Stimulated activated naive CD8-positive, alpha-beta T cell treated with anti-CD3 and anti-CD28 coated beads, Interleukin-15, amount 100 ng/mL, for 72 hours (primary cell): ENCODE measurements around the gene CPEB4.

ENCODE experiments used
- ATAC-seq: fragments of 150-1000 bp; cut with Tn5 transposase; 2 replicates; pipeline ENCODE4 v1.10.0; 2021; ENCODE audit warnings: mild to moderate bottlenecking, moderate library complexity
- DNase-seq, 2 donors: peaks; one replicate each; pipeline ENCODE4 v3.0.0; 2021 to 2022
- H3K27ac Mint-ChIP-seq, 2 donors: one replicate each; pipeline ENCODE4 v1.8.0; 2022; ENCODE audit warnings: mild to moderate bottlenecking in 2 of 2, mixed read lengths in 2 of 2, moderate library complexity in 2 of 2
- H3K27me3 Mint-ChIP-seq: one replicate; pipeline ENCODE4 v1.8.0; 2022; ENCODE audit warnings: mixed read lengths
- H3K4me1 Mint-ChIP-seq: one replicate; pipeline ENCODE4 v1.8.0; 2022; ENCODE audit warnings: mild to moderate bottlenecking, mixed read lengths
- H3K4me3 Mint-ChIP-seq, 2 donors: one replicate each; pipeline ENCODE4 v1.8.0; 2022; ENCODE audit warnings: mild to moderate bottlenecking in 2 of 2, mixed read lengths in 2 of 2, moderate library complexity in 1 of 2
- H3K9me3 Mint-ChIP-seq, 2 donors: one replicate each; pipeline ENCODE4 v1.8.0; 2022; ENCODE audit warnings: mixed read lengths in 2 of 2

The CPEB4 gene

DNA sequence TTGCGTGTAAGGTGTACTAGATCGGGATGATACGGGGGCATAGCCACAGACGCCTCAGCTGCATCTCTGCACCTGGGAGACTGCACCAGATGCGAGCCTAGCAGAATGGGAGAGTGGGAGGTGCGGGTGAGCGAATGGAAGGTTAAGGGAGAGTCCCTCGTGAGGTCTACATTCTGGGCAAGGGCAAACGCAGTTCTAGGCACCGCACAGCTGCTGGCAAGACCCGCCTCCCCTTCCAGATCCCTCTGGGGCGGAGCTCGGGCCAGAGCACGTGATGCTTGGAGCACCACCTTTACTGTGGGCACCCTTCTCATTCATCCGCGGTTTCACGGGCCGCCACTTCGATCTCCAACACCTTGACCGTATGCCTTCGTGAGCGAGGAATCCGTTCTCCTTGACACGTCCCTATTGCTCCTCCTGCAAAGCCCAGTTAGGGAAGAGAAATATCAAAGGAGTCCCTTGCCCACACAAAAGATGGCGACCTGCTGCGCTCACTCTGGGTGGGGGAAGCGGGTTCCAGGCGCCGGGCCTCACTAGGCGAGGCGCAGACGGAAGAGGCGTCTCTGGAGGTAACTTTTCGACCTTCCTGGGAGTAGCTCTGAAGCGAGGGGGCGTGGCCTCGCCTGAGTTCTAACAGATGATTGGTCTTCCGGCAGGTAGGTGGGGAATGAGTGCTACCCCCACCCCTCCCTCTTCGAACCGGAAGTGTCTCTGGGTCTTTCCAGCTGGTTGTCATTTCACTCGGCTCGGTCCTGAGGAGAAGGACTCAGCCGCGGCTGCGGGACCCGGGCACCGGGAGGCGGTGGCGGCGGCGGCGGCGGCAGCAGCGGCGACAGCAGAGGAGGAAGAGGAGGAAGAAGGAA lies at the start of gene CPEB4:
Gene CPEB4, plus strand, starts transcription at position 740 of the 863 bp plus-strand sequence. CDS start 1,385 bp downstream, outside the sequence.
- peak within 1 kb of the TSS; percentile 96 for H3K4me3 Mint-ChIP-seq
- peak; percentile 95 to 98 for DNase-seq
- ATAC-seq = peak; percentile 98
- peak within 1 kb of the TSS; percentile 100 for H3K27ac Mint-ChIP-seq
- peaks cover 7 to 30% of the 10 kb centered on the region in 2 donors for H3K9me3 Mint-ChIP-seq
- no peaks in the 10 kb centered on the region for H3K27me3 Mint-ChIP-seq
- peaks cover 77% of the 10 kb centered on the region for H3K4me1 Mint-ChIP-seq

DNA sequence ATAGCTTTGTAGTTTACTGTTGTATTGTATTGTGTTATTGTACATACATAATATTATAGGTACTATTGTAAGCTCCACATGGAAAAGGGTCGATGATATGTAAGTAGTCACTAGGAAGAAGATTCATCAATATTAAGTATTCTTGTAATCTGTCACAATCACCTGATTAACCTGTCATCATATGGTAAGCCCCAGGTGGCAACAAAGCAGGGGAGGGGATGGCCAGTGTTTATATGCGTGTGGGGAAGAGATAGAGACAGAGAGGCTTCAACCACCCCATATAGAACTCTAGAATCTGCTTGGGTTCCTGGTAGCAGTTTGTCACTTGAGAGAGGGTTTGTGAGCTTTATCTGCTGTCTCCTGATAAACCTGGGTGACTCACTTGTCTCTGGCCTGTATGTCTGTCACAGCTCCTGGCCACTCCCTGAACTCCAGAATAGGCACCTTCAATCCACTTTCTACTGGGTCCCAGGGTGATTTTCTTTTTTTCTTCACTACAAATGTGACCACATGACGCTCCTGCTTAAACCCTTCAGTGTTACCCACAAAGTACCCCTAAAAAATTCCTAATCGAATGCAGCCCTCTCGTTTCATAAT lies 48.9 kb upstream of the CPEB4 start:
- Mint-ChIP-seq H3K27me3 (no peaks in the 10 kb centered on the region), H3K4me3 (no peak overlapping the region), H3K27ac (peak overlapping the region in 1 of 2 donors; percentile 80), H3K9me3 (no peaks in the 10 kb centered on the region), H3K4me1 (no peaks in the 10 kb centered on the region)
- no peak for ATAC-seq
- DNase-seq = no peak

DNA sequence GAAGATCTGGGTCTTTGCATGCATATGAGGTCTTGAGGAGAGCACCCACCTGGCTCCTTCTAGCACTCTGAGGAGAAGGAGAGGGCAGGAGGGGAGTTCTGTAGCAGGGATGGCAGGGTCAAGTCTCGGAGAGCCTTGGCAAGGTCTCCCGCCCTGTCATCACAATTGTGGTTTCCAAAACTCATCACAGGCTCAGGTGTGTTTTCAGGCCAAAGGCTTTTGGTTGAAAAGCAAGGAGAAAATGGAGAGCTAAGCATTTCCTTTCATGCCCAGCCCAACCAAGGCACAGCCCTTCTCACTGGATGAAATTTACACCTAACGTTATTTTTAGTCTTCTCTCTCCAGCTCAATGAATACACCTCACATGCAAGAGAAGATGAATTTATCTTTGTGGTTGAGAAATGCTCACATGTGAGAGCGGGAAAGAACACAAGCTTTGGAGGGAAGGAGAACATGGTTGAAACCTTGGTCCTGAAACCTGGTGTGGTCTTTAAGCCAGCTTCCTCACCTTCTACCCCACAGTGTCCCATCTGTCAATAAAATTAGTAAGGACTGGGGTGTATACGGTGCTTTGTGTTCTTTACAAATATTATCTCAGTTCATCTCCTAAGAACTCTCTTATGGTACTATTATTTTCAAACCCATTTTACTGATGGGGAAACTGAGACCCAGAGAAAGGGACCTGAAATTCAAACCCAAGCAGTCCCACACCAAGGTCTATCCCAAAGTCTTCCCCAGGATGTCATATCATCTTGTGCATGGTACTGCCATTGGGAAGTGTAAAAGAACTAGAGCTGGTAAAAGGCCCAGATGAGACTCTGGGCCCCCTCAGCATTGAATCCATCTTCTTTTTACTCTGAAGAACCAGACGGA lies 47.8 kb upstream of the CPEB4 start:
- Mint-ChIP-seq H3K27me3 (no peaks in the 10 kb centered on the region), H3K9me3 (no peaks in the 10 kb centered on the region), H3K4me1 (no peaks in the 10 kb centered on the region), H3K4me3 (no peak overlapping the region), H3K27ac (no peak overlapping the region)
- no peak for DNase-seq
- no peak for ATAC-seq

DNA sequence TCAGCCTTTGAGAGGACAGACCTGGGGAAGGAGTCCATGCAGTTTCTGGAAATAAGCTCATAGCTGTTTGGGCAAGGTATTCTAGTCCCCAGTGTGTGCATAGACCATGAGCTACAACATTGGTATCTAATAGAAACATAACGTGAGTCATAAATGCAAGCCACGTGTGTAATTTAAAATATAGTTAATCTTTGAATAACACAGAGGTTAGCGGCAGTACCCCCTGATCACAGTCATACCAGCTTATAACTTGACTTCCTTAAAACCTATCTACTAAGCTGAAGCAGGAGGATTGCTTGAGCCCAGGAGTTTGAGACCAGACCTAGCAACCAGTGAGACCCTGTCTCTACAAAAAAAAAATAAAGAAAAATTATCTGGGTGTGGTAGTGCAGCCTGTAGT lies 46.4 kb upstream of the CPEB4 start:
- Mint-ChIP-seq H3K27ac (no peak overlapping the region), H3K4me3 (no peak overlapping the region), H3K4me1 (no peaks in the 10 kb centered on the region), H3K27me3 (no peaks in the 10 kb centered on the region), H3K9me3 (peaks cover 0 to 5% of the 10 kb centered on the region in 2 donors)
- DNase-seq = no peak
- ATAC-seq = no peak

DNA sequence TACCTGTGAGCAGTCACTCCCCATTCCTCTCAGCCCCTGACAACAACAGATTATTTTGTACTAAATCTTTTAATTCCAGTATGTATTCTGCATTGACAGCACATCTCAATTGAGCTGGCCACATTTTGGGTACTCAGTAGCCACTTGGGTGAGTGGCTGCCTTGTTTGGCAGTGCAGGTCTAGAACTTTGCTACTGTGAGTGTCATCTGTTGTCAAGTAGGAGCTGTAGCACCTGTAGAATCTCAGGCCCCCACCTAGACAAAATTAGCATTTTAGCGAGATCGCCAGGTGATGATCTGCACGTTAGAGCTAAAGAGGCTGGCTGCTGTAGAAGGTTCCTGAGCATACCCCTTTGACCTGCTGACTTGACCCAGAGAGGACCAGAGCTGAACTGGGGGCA lies 44.4 kb upstream of the CPEB4 start:
- no peak for DNase-seq
- peaks cover 5 to 20% of the 10 kb centered on the region in 2 donors for H3K9me3 Mint-ChIP-seq
- no peak for ATAC-seq
- H3K27me3 Mint-ChIP-seq = no peaks in the 10 kb centered on the region
- H3K27ac Mint-ChIP-seq = no peak overlapping the region
- no peaks in the 10 kb centered on the region for H3K4me1 Mint-ChIP-seq
- H3K4me3 Mint-ChIP-seq = no peak overlapping the region

DNA sequence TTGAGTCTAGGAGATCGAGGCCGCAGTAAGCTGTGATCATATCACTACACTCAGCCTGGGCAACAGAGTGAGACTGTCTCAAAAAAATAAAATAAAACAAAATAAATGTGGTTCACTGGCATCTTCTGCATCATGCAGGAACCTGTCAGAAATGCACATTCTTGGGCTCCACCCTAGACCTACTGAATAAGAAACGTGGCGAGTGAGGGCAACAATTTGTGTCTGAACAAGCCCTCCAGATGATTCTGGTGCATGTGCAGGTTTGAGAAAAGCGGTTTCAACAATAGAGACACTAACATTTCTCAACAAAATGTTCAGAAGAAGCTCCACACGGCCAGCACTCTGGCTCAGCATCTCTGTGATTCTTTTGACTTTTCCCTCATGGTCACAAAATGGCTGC lies 42.8 kb upstream of the CPEB4 start:
- no peak overlapping the region for H3K4me3 Mint-ChIP-seq
- peaks cover 5 to 26% of the 10 kb centered on the region in 2 donors for H3K9me3 Mint-ChIP-seq
- no peaks in the 10 kb centered on the region for H3K4me1 Mint-ChIP-seq
- no peaks in the 10 kb centered on the region for H3K27me3 Mint-ChIP-seq
- DNase-seq = no peak
- H3K27ac Mint-ChIP-seq = no peak overlapping the region
- ATAC-seq = no peak

DNA sequence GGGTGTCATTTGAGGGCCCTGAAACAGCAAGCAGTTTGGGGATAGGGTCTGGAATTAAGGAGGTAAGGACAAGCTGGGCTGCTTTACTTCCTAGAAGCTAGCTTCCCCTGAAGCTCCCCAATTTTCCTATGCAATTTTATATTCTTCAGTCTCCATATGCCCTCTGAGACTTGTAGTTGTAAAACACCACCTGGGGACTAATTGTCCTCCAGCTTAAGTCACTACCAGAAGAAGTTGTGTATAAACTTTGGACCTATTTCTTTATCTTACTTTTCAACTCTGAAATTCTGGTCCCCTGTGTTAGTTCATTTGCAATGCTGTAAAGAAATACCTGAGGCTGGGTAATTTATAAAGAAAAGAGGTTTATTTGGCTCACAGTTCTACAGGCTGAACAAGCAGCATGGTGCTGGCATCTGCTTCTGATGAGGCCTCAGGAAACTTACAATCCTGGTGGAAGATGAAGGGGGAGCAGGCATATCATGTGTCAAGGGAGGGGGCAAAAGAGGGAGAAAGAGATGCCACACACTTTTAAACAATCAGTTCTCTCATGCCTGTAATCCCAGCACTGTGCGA lies 41.1 kb upstream of the CPEB4 start:
- no peak overlapping the region for H3K27ac Mint-ChIP-seq
- peaks cover 8% of the 10 kb centered on the region for H3K4me1 Mint-ChIP-seq
- peaks cover 5 to 26% of the 10 kb centered on the region in 2 donors for H3K9me3 Mint-ChIP-seq
- ATAC-seq (no peak), DNase-seq (no peak)
- H3K27me3 Mint-ChIP-seq = peaks cover 14% of the 10 kb centered on the region
- H3K4me3 Mint-ChIP-seq = no peak overlapping the region

DNA sequence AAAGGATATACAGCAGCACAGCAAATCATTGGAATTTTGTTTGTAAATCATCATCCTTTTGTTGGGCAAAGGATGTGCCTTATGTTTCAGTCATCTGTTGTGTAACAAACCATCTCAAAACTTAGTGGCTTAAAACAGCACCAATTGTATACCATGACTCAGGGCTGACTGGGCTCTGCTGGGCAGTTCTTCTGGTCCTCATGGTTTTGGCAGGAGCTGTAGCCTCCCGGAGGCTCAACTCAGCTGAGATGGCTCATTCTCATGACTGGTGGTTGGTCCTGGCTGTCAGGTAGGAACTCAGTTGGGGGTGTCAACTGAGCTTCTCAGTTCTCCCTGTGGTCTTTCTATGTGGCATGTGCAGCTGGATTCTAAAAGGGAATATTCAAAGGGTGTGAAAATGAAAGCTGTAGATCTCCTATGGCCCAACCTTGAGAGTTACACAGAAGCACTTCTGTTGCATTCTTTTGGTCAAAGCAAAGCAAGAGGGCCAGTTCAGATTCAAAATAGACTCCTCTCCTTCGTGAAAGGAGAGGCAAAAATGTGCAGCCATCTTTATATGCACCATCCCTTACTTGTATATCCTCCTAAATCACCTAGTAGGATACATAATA lies 39.1 kb upstream of the CPEB4 start:
- no peak for DNase-seq
- Mint-ChIP-seq H3K4me3 (no peak overlapping the region), H3K27ac (no peak overlapping the region), H3K9me3 (peaks cover 5 to 26% of the 10 kb centered on the region in 2 donors), H3K4me1 (peaks cover 17% of the 10 kb centered on the region), H3K27me3 (peaks cover 23% of the 10 kb centered on the region)
- ATAC-seq = no peak

DNA sequence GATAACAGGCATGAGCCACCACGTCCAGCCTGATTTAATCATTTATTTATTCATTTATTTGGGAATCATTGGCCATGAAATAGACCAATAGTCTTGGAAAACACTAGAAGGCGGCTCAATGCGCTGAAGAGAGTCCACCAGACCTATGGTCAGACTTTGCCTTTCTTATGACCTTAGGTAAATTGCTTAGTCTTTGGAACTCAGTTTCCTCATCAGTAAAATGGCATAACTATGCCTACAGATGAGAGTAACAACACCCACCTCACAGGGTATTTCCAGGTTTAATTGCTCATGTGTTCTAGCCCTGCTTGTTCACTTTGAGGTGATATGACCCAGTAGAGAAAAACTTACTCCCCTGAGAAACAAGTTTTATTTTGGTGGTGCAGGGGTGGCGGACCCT lies 38.2 kb upstream of the CPEB4 start:
- no peak overlapping the region for H3K4me3 Mint-ChIP-seq

DNA sequence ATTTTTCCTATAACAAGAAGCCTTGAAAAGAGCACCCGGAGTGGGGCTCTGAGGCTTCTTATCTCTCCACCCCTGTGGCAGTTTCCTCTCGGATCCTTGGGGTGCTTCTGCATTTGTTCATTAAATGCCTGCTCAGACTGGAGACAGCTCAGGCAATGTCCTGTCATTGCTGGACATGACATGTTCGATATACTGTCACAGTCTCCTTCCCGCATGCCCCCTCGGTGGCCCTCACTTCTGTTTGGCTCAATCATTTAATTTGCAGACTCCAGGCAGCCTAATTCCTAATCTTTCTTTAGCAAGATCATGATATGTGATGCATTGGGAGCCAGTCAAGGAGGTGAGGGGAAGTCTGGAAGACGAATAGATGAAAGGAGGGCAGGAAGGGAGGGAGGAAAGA lies 37.5 kb upstream of the CPEB4 start:
- Mint-ChIP-seq H3K27me3 (peaks cover 23% of the 10 kb centered on the region), H3K4me1 (peaks cover 23% of the 10 kb centered on the region), H3K4me3 (no peak overlapping the region), H3K9me3 (peaks cover 5 to 26% of the 10 kb centered on the region in 2 donors), H3K27ac (peak overlapping the region in 1 of 2 donors; percentile 15)
- no peak for DNase-seq
- no peak for ATAC-seq

More for the DNA sequence above, 38.2 kb upstream of the CPEB4 start:
- no peak for ATAC-seq
- H3K4me1 Mint-ChIP-seq = peaks cover 20% of the 10 kb centered on the region
- peaks cover 5 to 26% of the 10 kb centered on the region in 2 donors for H3K9me3 Mint-ChIP-seq
- no peak for DNase-seq
- H3K27me3 Mint-ChIP-seq = peaks cover 23% of the 10 kb centered on the region
- H3K27ac Mint-ChIP-seq = no peak overlapping the region

DNA sequence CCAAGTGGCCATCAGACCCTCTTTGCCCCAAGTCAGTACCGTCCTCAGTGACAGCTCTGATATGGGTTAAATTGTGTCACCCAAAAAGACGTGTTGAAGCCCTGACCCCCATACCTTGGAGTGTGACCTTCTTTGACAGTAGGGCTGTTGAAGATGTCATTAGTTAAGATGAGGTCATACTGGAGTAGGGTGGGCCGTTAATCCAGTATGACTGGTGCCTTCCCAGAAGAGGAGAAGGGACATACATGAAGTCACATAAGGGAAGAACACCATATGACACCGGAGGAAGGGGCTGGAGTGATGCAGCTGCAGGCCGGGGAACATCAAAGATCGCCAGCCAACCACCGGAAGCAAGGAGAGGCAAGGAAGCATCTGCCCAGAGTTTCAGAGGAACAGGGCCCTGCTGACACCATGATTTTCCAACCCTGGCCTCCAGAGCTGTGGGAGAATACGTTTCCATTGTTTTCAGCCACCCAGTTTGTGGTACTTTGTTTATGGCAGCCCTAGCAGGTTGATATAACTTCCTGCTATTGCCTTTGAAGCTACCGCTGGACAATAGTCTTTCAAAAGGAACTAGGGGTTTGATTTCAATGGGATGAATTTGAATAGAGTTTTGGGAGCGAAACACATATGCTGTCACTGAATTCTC lies 36.4 kb upstream of the CPEB4 start:
- peaks cover 23% of the 10 kb centered on the region for H3K27me3 Mint-ChIP-seq
- no peak for ATAC-seq
- peaks cover 5 to 21% of the 10 kb centered on the region in 2 donors for H3K9me3 Mint-ChIP-seq
- no peak for DNase-seq
- H3K4me1 Mint-ChIP-seq = peaks cover 23% of the 10 kb centered on the region
- H3K27ac Mint-ChIP-seq = no peak overlapping the region
- H3K4me3 Mint-ChIP-seq = no peak overlapping the region

DNA sequence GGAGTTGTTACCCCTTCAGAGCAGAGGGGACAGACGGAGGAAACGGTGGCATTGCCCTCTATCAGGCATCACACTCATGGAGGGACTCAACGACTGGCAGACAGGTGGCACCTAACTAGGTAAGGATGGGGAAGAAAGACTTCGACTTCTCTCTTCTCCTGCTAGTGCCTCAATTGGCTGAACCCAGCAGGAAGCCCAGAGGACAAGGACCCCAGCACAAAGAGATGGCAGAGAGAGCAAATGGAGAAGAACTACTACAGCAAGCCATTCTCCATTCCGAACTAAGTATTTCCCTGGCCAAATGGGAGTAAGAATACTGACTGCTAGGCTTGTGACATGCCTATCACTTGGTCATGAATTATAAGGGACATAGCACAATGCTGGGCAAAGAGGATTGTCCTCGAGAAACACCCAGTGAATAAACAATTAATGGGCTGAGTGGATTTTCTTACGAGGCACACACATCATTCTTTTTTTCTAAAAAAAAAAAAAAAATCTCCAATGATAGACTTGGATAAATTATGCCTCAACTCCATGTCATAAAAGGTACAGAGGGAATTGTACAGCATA lies 35.3 kb upstream of the CPEB4 start:
- Mint-ChIP-seq H3K27me3 (peaks cover 23% of the 10 kb centered on the region), H3K4me1 (peaks cover 23% of the 10 kb centered on the region), H3K9me3 (peaks cover 3 to 15% of the 10 kb centered on the region in 2 donors), H3K27ac (peak overlapping the region; percentile 21 to 34), H3K4me3 (no peak overlapping the region)
- no peak for DNase-seq
- no peak for ATAC-seq

DNA sequence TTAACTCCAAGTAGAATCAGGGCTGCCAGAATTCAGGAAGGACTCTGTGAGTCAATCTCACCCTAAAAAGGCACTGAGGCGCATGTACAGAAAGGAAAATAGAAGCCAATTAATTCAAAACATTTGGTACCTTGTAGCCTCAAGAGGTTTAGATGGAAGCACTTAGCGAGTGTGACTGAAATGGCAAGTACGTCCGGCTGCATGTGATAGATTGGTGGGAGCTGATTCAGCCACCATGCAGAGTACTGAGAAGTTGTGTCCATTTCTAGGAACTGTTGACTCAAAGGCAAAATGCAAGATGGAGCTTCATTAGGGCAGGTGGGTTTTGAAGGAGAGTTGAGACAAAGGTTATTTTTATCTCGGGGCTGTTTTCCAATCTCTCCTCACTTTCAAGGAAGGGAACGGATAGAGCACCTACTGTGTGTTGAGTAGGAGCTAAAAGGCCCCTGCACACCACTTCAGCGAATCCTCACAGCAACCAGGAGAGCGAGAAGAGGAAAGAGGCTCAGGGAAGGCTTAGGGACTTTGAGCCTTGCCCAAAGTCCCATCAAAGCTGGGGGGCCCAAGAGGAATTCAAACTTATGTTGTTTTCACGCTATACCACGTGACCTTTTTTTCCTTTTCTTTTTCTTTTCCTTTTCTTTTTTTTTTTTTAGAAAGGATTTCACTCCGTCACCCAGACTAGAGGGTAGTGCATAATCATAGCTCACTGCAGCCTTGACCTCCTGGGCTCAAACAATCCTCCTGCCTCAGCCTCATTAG lies 34.6 kb upstream of the CPEB4 start:
- H3K4me3 Mint-ChIP-seq = no peak overlapping the region
- H3K27ac Mint-ChIP-seq = peak overlapping the region in 1 of 2 donors; percentile 9
- H3K9me3 Mint-ChIP-seq = peaks cover 0 to 9% of the 10 kb centered on the region in 2 donors
- peaks cover 23% of the 10 kb centered on the region for H3K4me1 Mint-ChIP-seq
- ATAC-seq (peak; percentile 26), DNase-seq (no peak)
- peaks cover 23% of the 10 kb centered on the region for H3K27me3 Mint-ChIP-seq
